ENCODE data around the gene TRIM65.

Gene TRIM65

GRCh38 chr17:75849724-75850123, 47.0 kb downstream of the TRIM65 start:
- no peak for DNase-seq

GRCh38 chr17:75849279-75849646, 47.5 kb downstream of the TRIM65 start:
- no peak for DNase-seq

GRCh38 chr17:75848523-75849278, 48.0 kb downstream of the TRIM65 start:
- DNase-seq: no peak

- DNase-seq: no peak
Measured at GRCh38 chr17:75847614-75848522, 48.9 kb downstream of the TRIM65 start.

DNA sequence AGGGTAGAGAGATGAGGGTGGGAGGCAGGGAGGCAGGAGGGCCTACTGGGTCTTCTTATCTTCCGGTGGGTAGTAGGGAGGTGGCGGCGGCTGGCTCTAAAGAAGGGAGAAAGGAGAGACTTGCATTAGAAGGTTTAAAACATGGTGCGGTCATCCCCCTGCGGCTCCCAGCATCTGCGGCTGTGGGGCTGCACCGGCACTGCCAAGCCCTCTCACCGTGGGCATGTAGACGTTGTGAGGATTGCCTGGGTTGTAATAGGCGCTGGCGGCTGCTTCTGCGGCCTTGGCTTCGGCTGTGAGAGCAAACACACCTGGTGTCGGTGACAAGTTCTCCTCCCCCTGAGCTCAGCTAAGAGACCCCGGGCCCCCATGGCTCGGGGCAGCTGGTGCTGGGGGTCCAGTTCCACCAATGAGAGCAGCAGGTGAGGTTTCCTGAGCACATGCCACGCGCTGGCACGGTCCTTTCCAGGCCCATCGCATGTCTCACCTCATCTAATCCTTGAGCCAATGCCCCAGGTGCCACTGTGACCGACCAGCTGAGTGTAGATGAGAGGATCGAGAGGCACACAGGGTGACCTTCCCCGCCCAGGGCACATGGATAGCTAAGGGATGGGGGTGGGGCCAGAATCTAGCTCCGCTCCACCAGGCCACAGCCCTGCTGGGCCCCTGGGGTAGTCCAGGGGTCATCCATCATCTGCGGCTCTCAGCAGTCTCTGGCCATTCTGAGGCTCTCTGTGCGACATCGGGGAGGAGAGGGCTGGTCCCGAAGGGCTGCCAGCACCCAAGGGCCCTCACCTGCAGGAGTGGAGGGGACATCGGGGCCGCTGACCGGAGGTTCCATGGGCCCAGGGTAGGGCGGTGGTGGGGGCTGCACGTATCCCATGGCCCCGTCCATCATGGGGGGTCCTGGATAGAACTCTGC, 49.8 kb downstream of the TRIM65 start:
- DNase-seq: no peak

DNA sequence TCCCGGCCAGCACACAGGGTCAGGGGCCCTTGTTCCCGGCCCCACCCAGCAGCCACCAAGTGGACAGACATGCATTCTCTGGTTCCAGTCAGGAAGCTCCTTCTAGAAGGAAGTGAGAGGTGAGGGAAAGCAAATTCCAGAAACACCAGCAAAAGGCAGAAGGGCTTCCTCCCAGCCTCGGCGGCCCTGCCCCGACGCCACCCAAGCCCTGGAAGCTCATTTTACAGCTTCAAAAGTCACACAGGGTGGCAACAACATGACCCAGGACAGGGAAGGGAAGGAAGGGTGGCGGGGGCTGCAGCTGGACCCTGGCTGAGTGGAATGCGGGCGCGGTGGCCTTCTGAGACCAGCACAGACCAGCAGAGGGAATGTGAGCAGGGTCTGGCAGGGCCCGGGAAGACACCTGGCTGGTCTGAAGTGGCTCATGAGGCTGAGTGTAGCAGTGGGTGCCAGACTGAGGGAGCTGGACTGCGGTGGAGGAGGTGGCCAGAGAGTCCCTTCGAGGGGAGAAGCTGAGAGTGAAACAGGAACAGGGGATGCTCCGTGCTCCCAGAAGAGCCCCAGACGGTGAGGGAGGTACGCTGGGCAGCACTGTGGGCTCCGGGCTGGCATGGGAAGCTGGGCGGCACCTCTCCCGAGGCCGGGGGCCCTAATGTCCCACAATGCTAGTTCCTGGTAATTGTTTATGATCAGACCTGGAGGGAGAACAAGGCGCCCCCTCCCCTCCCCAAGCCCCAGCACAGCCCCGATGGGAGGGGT, 50.6 kb downstream of the TRIM65 start:
- no peak for DNase-seq

DNA sequence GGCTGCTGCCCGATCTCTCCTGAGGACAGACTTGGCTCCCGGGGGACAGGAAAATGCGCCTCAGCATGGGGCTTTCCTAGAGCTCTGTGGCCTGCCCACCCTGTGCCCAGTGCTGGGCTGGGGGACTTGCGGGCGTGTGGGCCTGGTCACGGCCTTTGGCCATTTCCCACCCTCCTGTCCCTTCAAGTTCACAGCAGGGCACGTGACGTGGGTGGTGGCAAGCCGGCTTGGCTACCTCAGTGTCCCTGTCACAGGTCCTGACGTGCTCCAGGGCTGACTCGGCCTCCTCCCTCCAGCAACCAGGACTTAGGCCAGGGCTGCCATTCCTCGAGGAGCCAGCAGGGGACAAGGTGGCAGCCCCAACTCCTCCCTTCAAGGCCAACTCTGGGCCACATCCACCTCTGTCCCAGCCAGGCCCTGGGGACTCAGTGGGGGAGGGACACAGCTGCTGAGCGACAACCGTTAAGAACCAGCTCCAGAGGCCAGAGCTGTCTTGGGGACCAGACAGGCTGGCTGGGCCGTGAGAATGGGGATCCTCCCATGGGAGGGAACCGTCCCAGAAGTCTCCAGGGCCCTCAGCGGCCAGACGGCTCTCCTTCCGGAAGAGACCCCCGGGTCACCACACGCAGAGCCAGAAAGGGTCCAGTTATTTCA, 51.6 kb downstream of the TRIM65 start:
- no peak for DNase-seq

GRCh38 chr17:75844530-75845057, 52.2 kb downstream of the TRIM65 start:
- DNase-seq: no peak

- DNase-seq: no peak
Measured at GRCh38 chr17:75843577-75844529, 52.9 kb downstream of the TRIM65 start, which contains the start of gene UNC13D. Gene UNC13D, minus strand, starts transcription at chr17:75844404. Its CDS starts 67 bp downstream, at chr17:75844337.

DNA sequence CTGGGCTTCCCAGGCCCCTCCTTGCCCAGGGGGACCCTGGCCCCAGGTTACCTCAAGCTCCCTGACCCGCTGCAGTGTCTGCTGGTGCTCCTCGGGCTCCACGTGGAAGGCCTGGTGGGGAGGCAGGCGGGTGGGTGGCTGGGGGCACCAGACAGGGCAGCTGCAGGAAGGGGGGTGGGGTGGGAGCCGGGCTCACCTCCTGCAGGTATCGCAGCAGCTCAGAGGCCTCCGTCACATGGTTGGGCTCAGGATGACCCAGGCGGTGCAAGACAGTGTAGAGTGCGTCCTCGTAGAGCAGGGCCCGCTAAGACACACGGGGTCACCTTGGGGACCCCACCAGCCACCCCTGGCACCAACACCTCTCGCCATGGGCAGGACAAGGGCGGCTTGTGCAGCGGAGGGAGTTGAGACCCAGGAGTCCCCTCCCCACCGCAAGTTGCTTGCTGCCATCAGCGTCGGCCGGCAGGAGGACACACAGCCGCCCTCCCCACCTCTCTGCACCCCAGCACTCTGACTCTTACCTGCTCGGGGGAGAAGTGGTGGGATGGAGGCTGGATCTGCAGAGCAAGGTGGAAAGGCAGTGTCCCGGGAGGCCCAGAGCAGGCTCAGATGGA, 53.7 kb downstream of the TRIM65 start:
- DNase-seq: no peak

DNA sequence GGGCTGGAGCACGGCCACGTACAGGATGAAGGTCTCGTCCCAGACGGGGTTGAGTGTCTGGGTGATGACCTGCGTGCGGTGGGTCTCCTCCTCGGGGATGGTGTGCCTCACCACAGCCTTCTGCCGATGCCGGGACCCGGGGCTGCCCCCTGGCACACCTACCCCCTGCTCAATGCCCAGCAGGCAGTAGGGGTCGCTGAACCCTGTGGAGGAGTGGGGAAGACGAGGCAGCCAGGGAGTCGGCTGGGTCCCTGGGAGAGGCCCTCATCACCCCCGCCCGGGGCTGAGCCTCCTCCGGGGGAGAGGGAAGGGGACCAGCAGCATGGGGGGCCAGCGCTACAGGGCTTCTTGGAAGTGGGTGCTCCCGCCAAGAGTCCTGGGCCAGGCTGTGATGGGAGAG, 54.3 kb downstream of the TRIM65 start:
- no peak for DNase-seq

GRCh38 chr17:75840799-75841164, 56.0 kb downstream of the TRIM65 start:
- no peak for DNase-seq

DNA sequence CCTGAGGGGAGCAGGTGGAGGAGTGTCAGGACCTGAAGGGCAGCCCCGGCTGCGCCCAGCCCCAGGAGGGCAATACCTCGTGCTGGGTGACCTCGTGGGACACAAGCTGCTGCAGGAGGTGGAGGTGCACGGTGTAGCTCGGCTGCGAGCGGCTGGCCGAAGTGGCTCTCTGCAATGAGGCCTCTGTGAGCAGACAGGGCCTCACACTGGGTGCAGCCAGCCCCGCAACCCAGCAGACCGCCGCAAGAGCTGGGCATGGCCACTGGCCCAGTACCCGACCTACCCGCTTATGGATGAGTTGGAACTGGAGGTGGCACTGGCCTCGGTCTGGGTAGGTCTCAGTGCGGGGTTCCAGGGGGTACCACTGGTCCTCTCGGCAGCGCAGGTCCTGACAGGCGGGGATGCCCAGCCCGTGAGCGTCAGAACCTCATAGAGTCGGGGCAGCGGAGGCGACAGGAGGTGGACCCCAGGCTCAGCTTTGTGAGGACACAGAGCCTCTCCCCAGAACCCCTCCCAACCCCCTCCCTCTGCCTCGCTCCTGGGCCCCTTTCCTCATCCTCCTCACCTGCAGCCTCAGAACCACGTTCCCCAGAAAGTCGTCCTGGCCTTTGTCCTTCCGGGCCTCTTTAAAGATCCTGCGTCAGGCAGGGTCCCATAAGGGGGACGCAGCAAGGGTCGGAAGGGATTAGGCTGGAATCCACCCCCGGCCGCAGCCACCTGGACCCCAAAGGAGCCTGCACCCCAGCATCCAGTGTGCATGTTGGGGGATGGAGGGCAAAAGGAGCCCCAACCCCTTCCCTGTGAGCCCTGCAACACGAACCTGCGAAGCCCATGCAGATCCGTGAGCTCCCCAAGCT, 56.6 kb downstream of the TRIM65 start:
- DNase-seq: no peak

Data from right forelimb (tissue), 1 donor.